Measurements from ENCODE around the gene CECR2.

DNA sequence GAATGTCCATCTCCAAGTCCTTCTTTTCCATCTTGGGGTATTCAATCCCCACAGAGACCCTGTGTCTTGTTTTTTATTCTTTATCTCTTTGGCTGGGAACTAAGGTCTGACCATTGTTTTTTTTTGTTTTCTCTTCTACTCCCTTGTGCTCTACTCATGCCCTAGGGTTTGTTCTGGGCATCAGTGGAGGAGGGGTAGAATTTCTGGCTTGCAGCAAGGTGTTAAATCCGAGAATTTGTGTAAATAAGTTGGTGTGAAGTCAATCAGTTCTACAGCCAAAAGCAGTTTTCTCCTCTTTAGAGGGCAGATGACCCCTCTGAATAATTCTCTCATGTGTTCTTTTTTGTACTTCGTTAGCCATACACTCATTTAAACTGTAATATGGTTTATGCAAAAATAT is 10.7 kb downstream of the CECR2 start:
- TF ChIP-seq, protein P1, sequence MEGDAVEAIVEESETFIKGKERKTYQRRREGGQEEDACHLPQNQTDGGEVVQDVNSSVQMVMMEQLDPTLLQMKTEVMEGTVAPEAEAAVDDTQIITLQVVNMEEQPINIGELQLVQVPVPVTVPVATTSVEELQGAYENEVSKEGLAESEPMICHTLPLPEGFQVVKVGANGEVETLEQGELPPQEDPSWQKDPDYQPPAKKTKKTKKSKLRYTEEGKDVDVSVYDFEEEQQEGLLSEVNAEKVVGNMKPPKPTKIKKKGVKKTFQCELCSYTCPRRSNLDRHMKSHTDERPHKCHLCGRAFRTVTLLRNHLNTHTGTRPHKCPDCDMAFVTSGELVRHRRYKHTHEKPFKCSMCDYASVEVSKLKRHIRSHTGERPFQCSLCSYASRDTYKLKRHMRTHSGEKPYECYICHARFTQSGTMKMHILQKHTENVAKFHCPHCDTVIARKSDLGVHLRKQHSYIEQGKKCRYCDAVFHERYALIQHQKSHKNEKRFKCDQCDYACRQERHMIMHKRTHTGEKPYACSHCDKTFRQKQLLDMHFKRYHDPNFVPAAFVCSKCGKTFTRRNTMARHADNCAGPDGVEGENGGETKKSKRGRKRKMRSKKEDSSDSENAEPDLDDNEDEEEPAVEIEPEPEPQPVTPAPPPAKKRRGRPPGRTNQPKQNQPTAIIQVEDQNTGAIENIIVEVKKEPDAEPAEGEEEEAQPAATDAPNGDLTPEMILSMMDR (IDR thresholded peaks at IDR 0.05; ENCODE audit: low read length): no peak
- TF ChIP-seq EZH2 (optimal IDR thresholded peaks at IDR 0.05; ENCODE audit: low read depth, low read length): no peak
